Gastrocnemius medialis (tissue), 4 donors: ENCODE results near the gene TNFRSF1B. TPM values are rescaled to one million over a fixed set of nuclear protein-coding genes. Genes with fewer than 3 reads are reported as not detected.

Experiments
- ATAC-seq, 2 donors: fragments of 150-250 bp; one replicate each; pipeline ENCODE4 v1.9.1; 2016
- DNase-seq, 2 donors: peaks; one replicate each; pipeline ENCODE4 v3.0.0-alpha.2; 2019
- H3K27ac ChIP-seq, 4 donors: fragments of 200-600 bp; sonication (generic); 1 replicate in 1 of 4; 2 replicates in 3 of 4; pipeline ENCODE4 v1.5.1; 2016 to 2018; ENCODE audit warnings: mild to moderate bottlenecking in 2 of 4, moderate library complexity in 1 of 4
- H3K27me3 ChIP-seq, 3 donors: fragments of 200-600 bp; sonication (generic) in 2 of 3; 1 replicate in 1 of 3; 2 replicates in 2 of 3; pipeline versions ENCODE4 v1.5.1 to v1.6.0; 2016 to 2019; ENCODE audit warnings: mild to moderate bottlenecking in 1 of 3, moderate library complexity in 1 of 3
- H3K36me3 ChIP-seq, 2 donors: fragments of 200-600 bp; sonication (generic) in 1 of 2; one replicate each; pipeline ENCODE4 v1.5.1; 2017 to 2018
- H3K4me1 ChIP-seq, 2 donors: fragments of 200-600 bp; sonication (generic) in 1 of 2; one replicate each; pipeline ENCODE4 v1.5.1; 2016 to 2017; ENCODE audit warnings: mild to moderate bottlenecking in 2 of 2
- H3K4me3 ChIP-seq, 4 donors: fragments of 200-600 bp; sonication (generic) in 3 of 4; 1 replicate in 1 of 4; 2 replicates in 3 of 4; pipeline ENCODE4 v1.5.1; 2016 to 2019; ENCODE audit warnings: mild to moderate bottlenecking in 2 of 4
- H3K9me3 ChIP-seq, 3 donors: fragments of 200-600 bp; sonication (generic) in 2 of 3; 1 replicate in 1 of 3; 2 replicates in 2 of 3; pipeline ENCODE4 v1.5.1; 2016 to 2019
- POLR2A ChIP-seq, 2 donors: fragments of 450-650 bp; IDR thresholded peaks; one replicate each; pipeline ENCODE4 v1.6.1; 2017; ENCODE audit warnings: antibody characterized with exemption in 2 of 2, mild to moderate bottlenecking in 2 of 2, moderate library complexity in 2 of 2
- in situ Hi-C, 4 donors: fragments of 200-750 bp; cut with MboI; loops; one replicate each; pipeline versions ENCODE4 v1.15.0 to v1.8.0; 2017; ENCODE audit warnings: low sequenced_read_pairs in 4 of 4
- intact Hi-C: fragments of 100-400 bp; cut with DNase I; formaldehyde crosslinking; loops from one replicate; pipeline ENCODE4 v1.15.1; 2023; ENCODE audit warnings: low total_unique reads
- total RNA-seq, 4 donors: library from RNA; depleted of rRNA; stranded (reverse); fragments of >200 nt; gene quantifications; one replicate each; pipeline versions ENCODE4 v1.1.0 to v1.2.3, GENCODE V29; 2016
- TF ChIP-seq, protein P1 (sequence below), 5 experiments: fragments of 450-650 bp in 3 of 5; fragments of 200-600 bp in 2 of 5; sonication (generic) in 2 of 5; IDR thresholded peaks in 4 of 5; conservative IDR thresholded peaks in 1 of 5; 1 replicate in 4 of 5; 2 replicates in 1 of 5; pipeline ENCODE4 v1.5.1; 2016 to 2019; ENCODE audit warnings: antibody characterized with exemption in 5 of 5, mild to moderate bottlenecking in 3 of 5, moderate library complexity in 3 of 5

Gene TNFRSF1B
- total RNA-seq, 4 donors from 2014 or later: 14.0 to 29.5 (median 18.8) TPM

DNA sequence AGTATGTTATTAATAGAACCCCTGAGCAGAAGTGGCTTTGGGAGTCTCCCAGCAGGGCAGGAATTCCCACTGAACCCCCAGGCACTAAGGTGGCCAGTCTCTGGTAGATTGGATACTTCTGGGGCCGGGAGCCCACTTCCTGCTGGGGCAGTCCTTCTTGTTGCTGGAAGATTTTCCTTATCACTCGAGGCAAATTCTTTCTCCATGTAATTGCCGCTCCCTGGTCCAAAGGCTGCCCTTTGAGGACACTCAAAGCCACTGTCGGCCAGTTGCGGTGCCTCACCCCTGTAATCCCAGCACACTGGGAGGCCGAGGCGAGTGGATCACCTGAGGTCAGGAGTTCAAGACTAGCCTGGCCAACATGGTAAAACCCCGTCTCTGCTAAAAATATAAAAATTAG, 22.6 kb upstream of the TNFRSF1B start:
- Histone ChIP-seq H3K36me3 (no peaks in the 10 kb centered on the region), H3K9me3 (no peaks in the 10 kb centered on the region), H3K27me3 (no peaks in the 10 kb centered on the region), H3K4me1 (peaks cover 8 to 15% of the 10 kb centered on the region in 2 donors), H3K27ac (peak overlapping the region; percentile 40 to 66 (median 66)), H3K4me3 (no peak overlapping the region)
- intact Hi-C loops: loop anchor here (5.0 kb wide), 1 partner anchor 43 kb away; no protein-coding TSS in a partner anchor
- no peak for ATAC-seq
- DNase-seq: no peak
- TF ChIP-seq POLR2A (IDR thresholded peaks at IDR 0.05): no peak
- TF ChIP-seq, protein P1, sequence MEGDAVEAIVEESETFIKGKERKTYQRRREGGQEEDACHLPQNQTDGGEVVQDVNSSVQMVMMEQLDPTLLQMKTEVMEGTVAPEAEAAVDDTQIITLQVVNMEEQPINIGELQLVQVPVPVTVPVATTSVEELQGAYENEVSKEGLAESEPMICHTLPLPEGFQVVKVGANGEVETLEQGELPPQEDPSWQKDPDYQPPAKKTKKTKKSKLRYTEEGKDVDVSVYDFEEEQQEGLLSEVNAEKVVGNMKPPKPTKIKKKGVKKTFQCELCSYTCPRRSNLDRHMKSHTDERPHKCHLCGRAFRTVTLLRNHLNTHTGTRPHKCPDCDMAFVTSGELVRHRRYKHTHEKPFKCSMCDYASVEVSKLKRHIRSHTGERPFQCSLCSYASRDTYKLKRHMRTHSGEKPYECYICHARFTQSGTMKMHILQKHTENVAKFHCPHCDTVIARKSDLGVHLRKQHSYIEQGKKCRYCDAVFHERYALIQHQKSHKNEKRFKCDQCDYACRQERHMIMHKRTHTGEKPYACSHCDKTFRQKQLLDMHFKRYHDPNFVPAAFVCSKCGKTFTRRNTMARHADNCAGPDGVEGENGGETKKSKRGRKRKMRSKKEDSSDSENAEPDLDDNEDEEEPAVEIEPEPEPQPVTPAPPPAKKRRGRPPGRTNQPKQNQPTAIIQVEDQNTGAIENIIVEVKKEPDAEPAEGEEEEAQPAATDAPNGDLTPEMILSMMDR (IDR thresholded peaks at IDR 0.05 in 4 of 5, conservative IDR thresholded peaks at IDR 0.05 in 1 of 5): no peak
- in situ Hi-C loops: no loop called here

DNA sequence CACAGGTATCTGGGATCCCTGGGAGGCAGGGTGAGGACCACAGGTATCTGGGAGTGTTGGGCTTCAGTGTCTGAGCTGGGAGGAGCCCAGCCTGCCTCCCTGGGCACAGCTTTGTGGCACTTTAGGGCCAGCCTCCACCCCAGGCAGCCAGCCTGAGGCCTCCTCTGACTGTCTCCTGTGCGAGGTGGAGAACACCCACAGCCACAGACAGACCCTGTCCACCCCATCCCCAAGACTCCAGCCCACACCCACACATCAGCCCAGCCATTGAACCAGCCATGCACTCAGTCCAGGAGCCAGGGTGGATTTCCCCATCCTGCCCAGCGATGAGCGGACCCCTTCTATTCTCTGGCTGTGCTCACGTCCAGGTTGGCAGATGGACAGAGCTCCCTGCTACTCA, 21.8 kb upstream of the TNFRSF1B start:
- Histone ChIP-seq H3K4me1 (peaks cover 8 to 19% of the 10 kb centered on the region in 2 donors), H3K9me3 (no peaks in the 10 kb centered on the region), H3K27me3 (no peaks in the 10 kb centered on the region), H3K4me3 (no peak overlapping the region), H3K27ac (peak overlapping the region in 3 of 4 donors; percentile 18 to 71 (median 20)), H3K36me3 (no peaks in the 10 kb centered on the region)
- no peak for TF ChIP-seq POLR2A (IDR thresholded peaks at IDR 0.05)
- TF ChIP-seq, protein P1 (IDR thresholded peaks at IDR 0.05 in 4 of 5, conservative IDR thresholded peaks at IDR 0.05 in 1 of 5): no peak
- no peak for ATAC-seq
- in situ Hi-C loops: no loop called here
- intact Hi-C loops: loop anchor here (5.0 kb wide), 1 partner anchor 42 kb away; no protein-coding TSS in a partner anchor
- no peak for DNase-seq

DNA sequence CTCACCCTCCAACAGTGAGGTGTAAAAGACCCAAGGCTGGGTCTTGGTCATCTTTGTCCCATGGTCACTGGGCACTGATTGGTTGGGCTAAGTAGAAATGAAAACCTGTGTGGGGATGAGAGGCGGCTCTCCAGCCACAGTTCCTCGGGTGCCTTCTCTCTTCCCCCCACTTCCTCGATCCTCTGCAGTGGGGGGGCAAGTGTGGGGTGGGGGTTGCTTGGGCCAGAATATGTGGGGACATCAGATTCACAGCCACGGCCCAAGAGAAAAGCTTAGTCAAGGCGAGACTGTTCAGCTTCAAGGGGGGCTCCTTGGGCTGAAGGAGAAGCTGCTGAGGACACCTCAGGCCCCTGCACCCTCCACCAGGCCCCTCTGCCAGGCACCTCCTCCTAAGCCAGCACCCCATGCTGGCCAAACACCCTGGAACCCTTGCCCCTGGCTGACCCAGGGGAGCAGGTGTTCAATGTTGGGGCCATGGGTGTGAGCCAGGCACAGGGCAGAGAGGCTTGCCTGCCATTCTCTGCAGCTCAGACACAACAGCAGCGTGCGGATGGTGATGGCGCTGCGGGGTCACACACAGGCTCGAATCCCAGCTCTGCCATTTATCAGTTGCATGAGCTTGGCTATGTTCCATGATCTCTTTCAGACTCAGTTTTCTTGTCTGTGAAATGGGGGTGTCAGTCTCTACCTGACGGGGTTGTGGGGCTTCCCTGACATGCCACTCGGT, 21.0 kb upstream of the TNFRSF1B start:
- ATAC-seq (no peak), DNase-seq (no peak)
- Histone ChIP-seq H3K9me3 (no peaks in the 10 kb centered on the region), H3K27me3 (no peaks in the 10 kb centered on the region), H3K4me3 (no peak overlapping the region), H3K27ac (peak overlapping the region in 3 of 4 donors; percentile 65 to 71 (median 70)), H3K36me3 (no peaks in the 10 kb centered on the region), H3K4me1 (peaks cover 8 to 23% of the 10 kb centered on the region in 2 donors)
- TF ChIP-seq POLR2A (IDR thresholded peaks at IDR 0.05): no peak
- in situ Hi-C loops (no loop called here), intact Hi-C loops (no loop called here)

DNA sequence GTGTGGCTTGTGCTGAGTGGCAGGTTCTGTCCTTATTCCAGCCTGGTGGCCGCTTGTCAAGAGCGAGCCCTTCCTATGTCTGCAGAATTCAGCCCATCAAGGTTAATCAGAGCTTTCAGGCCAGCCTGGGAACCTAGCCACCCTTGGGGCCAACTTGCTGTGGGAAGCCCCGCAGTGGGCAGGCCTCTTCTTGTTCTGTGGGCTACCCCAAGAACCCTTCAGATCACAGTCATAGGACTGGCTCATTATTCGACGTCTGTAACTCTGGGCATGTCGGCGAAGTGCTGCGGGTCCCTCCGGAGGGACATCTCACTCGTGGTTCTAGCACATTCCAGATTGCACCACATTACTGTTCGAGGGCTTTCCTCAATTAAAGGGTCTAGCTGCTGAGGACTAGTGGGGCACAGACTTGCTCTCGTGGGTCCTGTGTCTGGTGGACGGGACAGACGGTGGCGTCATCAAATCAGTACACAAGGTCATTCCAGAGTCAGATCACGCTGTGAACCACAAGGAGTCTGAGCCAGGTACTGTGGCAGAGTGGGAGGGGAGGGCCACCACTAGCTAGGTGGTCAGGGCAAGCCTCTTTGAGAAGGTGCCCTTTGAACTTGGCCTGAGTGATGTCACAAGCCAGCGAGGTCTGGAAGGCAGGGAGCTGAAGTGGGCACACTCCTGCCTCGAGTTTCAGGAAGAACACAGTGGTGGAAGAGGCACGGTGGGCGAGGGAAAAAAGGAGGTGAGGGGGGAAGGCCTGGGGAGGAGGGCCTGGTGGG, 20.3 kb upstream of the TNFRSF1B start:
- Histone ChIP-seq H3K27ac (peak overlapping the region; percentile 53 to 71 (median 68)), H3K9me3 (no peaks in the 10 kb centered on the region), H3K27me3 (no peaks in the 10 kb centered on the region), H3K4me1 (peaks cover 8 to 23% of the 10 kb centered on the region in 2 donors), H3K36me3 (no peaks in the 10 kb centered on the region), H3K4me3 (no peak overlapping the region)
- DNase-seq (no peak), ATAC-seq (no peak)
- in situ Hi-C loops: no loop called here
- TF ChIP-seq, protein P1 (IDR thresholded peaks at IDR 0.05 in 4 of 5, conservative IDR thresholded peaks at IDR 0.05 in 1 of 5): no peak
- TF ChIP-seq POLR2A (IDR thresholded peaks at IDR 0.05): no peak
- intact Hi-C loops: no loop called here

DNA sequence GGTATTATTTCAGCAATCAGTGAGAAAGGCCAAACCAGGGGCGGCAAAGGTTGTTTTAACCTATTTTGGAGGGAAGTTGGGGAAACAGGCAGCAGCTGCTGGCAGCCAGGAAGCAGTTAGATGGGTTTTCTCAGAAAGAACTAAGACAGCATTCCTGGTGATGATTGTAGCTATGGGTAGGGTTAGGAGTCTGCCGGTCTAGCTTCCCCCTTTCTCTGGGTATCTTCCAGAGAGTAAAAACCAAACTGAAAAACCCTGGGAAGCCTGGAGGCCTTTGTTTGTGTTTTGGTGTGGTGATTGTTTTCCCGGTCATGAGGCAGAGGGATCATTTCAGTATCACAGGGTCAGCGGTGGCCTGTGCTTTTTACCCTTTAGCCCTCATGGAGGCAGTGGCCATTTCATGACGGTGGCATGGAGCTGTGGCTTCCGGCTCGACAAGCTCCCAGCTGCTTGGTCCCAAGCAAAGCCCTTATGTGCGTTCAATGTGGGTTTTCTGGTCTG, 19.5 kb upstream of the TNFRSF1B start:
- H3K27me3 ChIP-seq: no peaks in the 10 kb centered on the region
- no peaks in the 10 kb centered on the region for H3K36me3 ChIP-seq
- TF ChIP-seq, protein P1 (IDR thresholded peaks at IDR 0.05 in 4 of 5, conservative IDR thresholded peaks at IDR 0.05 in 1 of 5): no peak
- TF ChIP-seq POLR2A (IDR thresholded peaks at IDR 0.05): no peak
- H3K4me1 ChIP-seq: peaks cover 8 to 23% of the 10 kb centered on the region in 2 donors
- no peak overlapping the region for H3K4me3 ChIP-seq
- peak; percentile 35 to 49 for ATAC-seq
- no peaks in the 10 kb centered on the region for H3K9me3 ChIP-seq
- H3K27ac ChIP-seq: peak overlapping the region; percentile 53 to 72 (median 68)
- in situ Hi-C loops: no loop called here
- no peak for DNase-seq
- intact Hi-C loops: no loop called here
